MCF 10A (cell line): ENCODE data around the gene COQ8A. TPM values are rescaled to one million over a fixed set of nuclear protein-coding genes. Genes with fewer than 3 reads are reported as not detected.
"Not testable (repeated sequence)": the region's sequence is repeated elsewhere in the genome, so short reads cannot be mapped to it uniquely, and the experiment has no call there.

ENCODE experiments used
- BruUV-seq: library from RNA; stranded (reverse); fragments of 400-500 nt; replicated peaks from 2 replicates; lab custom pipeline; 2021; lab: Mats Ljungman, UMichigan
- CTCF ChIA-PET: fragments of 300-600 bp; sonication (Branson Sonifier 250); formaldehyde crosslinking; extraction: SDS; loops from one replicate; lab custom pipeline; 2021; ENCODE audit warnings: antibody characterized with exemption, inconsistent platforms; lab: Yijun Ruan, JAX
- POLR2A ChIA-PET: fragments of 300-600, 350-650 bp; sonication (Branson Sonifier 250); formaldehyde crosslinking; extraction: SDS; loops from one replicate; lab custom pipeline; 2020; ENCODE audit warnings: antibody characterized with exemption, inconsistent platforms; lab: Yijun Ruan, JAX
- DNase-seq: peaks from one replicate; pipeline ENCODE4 v3.0.0-alpha.2; 2018; ENCODE audit not compliant: unreplicated experiment
- H3K27ac Mint-ChIP-seq: one replicate; pipeline ENCODE4 v1.8.0; 2022; ENCODE audit warnings: mild to moderate bottlenecking, low read depth, mixed read lengths; ENCODE audit not compliant: unreplicated experiment
- H3K27me3 Mint-ChIP-seq: one replicate; pipeline ENCODE4 v1.8.0; 2022; ENCODE audit warnings: mixed read lengths; ENCODE audit not compliant: insufficient read depth, unreplicated experiment
- H3K36me3 Mint-ChIP-seq: one replicate; pipeline ENCODE4 v1.8.0; 2022; ENCODE audit warnings: mild to moderate bottlenecking, moderate library complexity, mixed read lengths; ENCODE audit not compliant: insufficient read depth, unreplicated experiment
- H3K4me1 Mint-ChIP-seq: one replicate; pipeline ENCODE4 v1.8.0; 2022; ENCODE audit warnings: mixed read lengths; ENCODE audit not compliant: insufficient read depth, unreplicated experiment
- H3K4me3 Mint-ChIP-seq: one replicate; pipeline ENCODE4 v1.8.0; 2022; ENCODE audit warnings: mild to moderate bottlenecking, moderate library complexity, mixed read lengths; ENCODE audit not compliant: unreplicated experiment
- H3K9me3 Mint-ChIP-seq: one replicate; pipeline ENCODE4 v1.8.0; 2022; ENCODE audit warnings: mixed read lengths; ENCODE audit not compliant: unreplicated experiment
- CTCF ChIP-seq: fragments of 200-600 bp; IDR thresholded peaks from one replicate; pipeline ENCODE4 v1.8.0; 2022; ENCODE audit warnings: antibody characterized with exemption, mild to moderate bottlenecking; ENCODE audit not compliant: unreplicated experiment
- intact Hi-C: fragments of 100-400 bp; cut with micrococcal nuclease; formaldehyde crosslinking; loops from 2 replicates; pipeline ENCODE4 v1.14.1; 2022
- total RNA-seq: library from RNA; stranded (reverse); gene quantifications from 2 replicates; pipeline ENCODE4 v1.2.3, GENCODE V29; 2022

Gene COQ8A
- total RNA-seq, 1 experiment from 2014 or later, result 26.4 TPM

- no peak for TF ChIP-seq CTCF
- Mint-ChIP-seq H3K27ac (no peak overlapping the region), H3K4me3 (no peak overlapping the region), H3K36me3 (peaks cover 12% of the 10 kb centered on the region), H3K4me1 (peaks cover 6% of the 10 kb centered on the region), H3K9me3 (peaks cover 18% of the 10 kb centered on the region), H3K27me3 (no peaks in the 10 kb centered on the region)
- ChIA-PET POLR2A (interaction anchor here (0.8 kb wide), 1 partner anchor 12 kb away, joined by 3 read pairs; the partner anchor contains the start of gene COQ8A), CTCF (no interaction called here)
- no peak for DNase-seq
- no TSS peak for BruUV-seq
- intact Hi-C loops, result no loop called here
Measured at GRCh38 chr1:226952118-226952441, 12.0 kb downstream of the COQ8A start.

- BruUV-seq, result no TSS peak
- TF ChIP-seq CTCF, result no peak
- ChIA-PET POLR2A (interaction anchor here (1.5 kb wide), 1 partner anchor 13 kb away, joined by 4 read pairs; the partner anchor contains the start of gene COQ8A), CTCF (interaction anchor here (0.6 kb wide), 1 partner anchor 529 kb away, joined by 3 read pairs; no protein-coding TSS in a partner anchor)
- Mint-ChIP-seq H3K9me3 (peaks cover 16% of the 10 kb centered on the region), H3K4me1 (peaks cover 4% of the 10 kb centered on the region), H3K36me3 (peaks cover 12% of the 10 kb centered on the region), H3K27me3 (no peaks in the 10 kb centered on the region), H3K4me3 (no peak overlapping the region), H3K27ac (no peak overlapping the region)
- intact Hi-C loops, result no loop called here
- no peak for DNase-seq
Measured at GRCh38 chr1:226953175-226953800, 13.2 kb downstream of the COQ8A start.

- Mint-ChIP-seq H3K4me3 (no peak overlapping the region), H3K27ac (peak overlapping the region; percentile 27), H3K4me1 (peaks cover 4% of the 10 kb centered on the region), H3K36me3 (peaks cover 12% of the 10 kb centered on the region), H3K9me3 (peaks cover 14% of the 10 kb centered on the region), H3K27me3 (no peaks in the 10 kb centered on the region)
- intact Hi-C loops, result no loop called here
- ChIA-PET POLR2A (no interaction called here), CTCF (no interaction called here)
- TF ChIP-seq CTCF, result no peak
- no TSS peak for BruUV-seq
- no peak for DNase-seq
Measured at GRCh38 chr1:226954337-226954736, 14.2 kb downstream of the COQ8A start.

- TF ChIP-seq CTCF, result no peak
- POLR2A ChIA-PET, result no interaction called here
Measured at GRCh38 chr1:226954777-226955176, 14.7 kb downstream of the COQ8A start.

GRCh38 chr1:226955857-226956256, 15.8 kb downstream of the COQ8A start:
- DNase-seq, H3K4me3 Mint-ChIP-seq, H3K27me3 Mint-ChIP-seq, CTCF ChIA-PET, H3K27ac Mint-ChIP-seq, H3K4me1 Mint-ChIP-seq, BruUV-seq, POLR2A ChIA-PET, intact Hi-C loops: not testable (repeated sequence)
- Mint-ChIP-seq H3K9me3 (peaks cover 14% of the 10 kb centered on the region), H3K36me3 (peaks cover 12% of the 10 kb centered on the region)

More at GRCh38 chr1:226954777-226955176, 14.7 kb downstream of the COQ8A start:
- H3K9me3 Mint-ChIP-seq, result peaks cover 14% of the 10 kb centered on the region
- no peaks in the 10 kb centered on the region for H3K27me3 Mint-ChIP-seq
- intact Hi-C loops, result no loop called here
- CTCF ChIA-PET, result no interaction called here
- peaks cover 12% of the 10 kb centered on the region for H3K36me3 Mint-ChIP-seq
- H3K27ac Mint-ChIP-seq, result peak overlapping the region; percentile 27
- H3K4me3 Mint-ChIP-seq, result no peak overlapping the region
- peaks cover 4% of the 10 kb centered on the region for H3K4me1 Mint-ChIP-seq
- no TSS peak for BruUV-seq
- DNase-seq, result no peak
